ENCODE measurements around the gene HIPK4.
"Not testable (repeated sequence)": the region's sequence is repeated elsewhere in the genome, so short reads cannot be mapped to it uniquely, and the experiment has no call there.

Gene HIPK4

DNA sequence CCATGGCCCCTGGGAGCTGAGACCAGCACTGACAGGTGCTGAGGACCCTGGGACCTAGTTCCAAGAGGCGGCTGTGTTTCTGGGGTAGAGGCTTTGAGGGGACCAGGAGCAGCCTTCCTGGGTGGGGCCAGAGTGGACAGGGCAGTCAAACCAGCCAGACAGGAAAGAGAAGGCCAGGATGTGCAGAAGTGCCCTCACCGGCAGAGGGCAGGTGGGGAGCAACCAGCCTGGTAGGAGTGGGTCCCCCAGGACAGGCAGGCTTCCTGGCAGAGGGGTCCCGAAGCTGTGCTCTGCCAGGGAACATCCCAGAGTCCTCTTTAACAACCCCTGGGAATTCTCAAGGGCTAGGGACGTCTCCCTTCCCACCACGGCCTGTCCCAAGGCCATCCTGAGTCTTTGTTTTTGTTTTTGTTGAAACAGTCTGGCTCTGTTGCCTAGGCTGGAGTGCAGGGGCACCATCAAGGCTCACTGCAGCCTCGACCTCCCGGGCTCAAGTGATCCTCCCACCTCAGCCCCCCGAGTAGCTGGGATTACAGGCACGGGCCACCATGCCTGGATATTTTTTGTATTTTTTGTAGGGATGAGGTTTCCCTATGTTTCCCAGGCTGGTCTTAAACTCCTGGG lies 3.0 kb upstream of the HIPK4 start:
- peak; percentile 45 for DNase-seq

DNA sequence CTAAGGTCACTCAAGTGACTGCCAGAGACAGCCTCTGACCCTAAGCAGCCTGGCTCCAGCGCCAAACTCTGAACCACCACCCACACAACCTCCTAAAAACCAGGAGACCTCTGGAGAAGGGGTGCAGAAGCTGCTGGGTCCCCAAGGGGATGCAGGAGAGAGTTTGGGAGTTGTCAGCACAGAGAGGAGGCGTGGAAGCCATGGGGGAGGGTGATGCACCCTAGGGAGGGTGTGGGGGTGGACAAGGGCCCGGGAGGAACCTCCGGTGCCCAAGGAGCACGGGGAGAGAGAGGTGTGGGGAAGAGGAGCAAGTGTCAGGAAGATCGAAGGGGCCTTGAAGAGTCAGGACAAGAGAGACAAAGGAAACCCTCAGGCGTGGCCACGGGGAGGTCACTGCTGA lies 2.1 kb upstream of the HIPK4 start:
- no peak for DNase-seq

DNA sequence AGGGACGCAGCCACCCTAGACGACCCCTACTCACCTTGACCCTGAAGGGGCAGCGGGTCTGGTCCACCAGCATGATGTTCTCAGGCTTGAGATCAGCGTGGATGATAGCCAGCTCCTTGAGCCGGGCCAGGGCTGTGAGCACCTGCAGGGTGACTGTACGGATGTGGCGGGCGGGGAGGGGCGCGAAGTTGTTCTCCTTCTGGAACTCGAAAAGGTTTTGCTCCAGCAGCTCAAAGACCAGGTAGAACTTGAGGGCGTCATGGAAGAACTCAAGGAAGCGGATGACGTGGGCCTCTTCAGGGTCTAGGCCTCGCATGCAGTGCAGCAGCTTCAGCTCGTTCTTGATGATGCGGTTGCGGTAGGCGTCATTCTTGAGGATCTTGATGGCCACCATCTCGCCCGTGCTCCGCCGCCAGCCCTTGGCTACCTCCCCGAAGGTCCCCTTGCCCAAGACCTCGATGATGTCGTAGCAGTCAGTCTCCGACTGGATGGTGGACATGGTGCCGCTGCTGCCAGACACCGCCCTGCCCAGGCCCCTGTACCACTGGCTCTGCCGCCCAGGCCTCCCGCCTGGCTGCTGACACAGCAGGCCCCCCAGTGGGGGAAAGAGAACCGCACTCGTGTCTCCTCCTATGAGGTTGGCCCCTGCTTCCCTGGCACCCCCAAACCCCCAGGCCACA lies 437 bp downstream of the HIPK4 start:
- no peak for DNase-seq

DNA sequence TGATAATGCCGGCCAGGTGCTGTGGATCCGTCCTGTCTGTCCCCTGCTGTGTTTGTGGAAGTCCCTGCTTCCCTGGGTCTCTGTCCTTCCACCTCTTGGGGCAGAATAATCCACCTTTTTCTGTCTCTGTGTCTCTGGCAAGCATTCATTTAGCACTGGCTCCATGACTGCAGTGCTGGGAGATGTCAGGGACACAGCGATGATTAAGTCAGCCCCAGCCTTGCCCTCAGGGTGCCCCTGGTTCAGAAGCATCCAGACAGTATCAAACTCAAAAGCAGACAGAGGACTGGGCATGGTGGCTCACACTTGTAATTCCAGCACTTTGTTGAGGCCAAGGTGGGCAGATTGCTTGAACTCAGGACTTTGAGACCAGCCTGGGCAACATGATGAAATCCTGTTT lies 1.5 kb downstream of the HIPK4 start:
- DNase-seq = no peak

DNA sequence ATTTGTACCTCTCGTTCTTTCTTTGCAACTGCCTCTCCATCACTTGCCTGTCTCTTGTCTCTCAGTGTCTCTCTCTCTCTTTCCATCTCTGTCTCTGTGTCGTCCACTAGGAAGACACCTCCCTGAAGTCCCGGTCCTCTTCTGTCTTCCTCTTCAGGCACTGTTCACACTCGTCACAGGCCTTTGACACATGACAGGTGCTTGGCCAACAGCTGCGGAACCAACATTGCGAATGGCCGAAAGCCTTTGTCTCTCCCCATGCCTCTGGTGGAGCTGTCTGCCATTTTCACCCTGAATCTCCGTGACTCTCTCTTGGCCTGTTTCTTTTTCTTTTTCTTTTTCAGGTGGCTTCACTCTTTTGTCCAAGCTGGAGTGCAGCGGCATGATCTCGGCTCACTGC lies 2.8 kb downstream of the HIPK4 start:
- DNase-seq = no peak

DNA sequence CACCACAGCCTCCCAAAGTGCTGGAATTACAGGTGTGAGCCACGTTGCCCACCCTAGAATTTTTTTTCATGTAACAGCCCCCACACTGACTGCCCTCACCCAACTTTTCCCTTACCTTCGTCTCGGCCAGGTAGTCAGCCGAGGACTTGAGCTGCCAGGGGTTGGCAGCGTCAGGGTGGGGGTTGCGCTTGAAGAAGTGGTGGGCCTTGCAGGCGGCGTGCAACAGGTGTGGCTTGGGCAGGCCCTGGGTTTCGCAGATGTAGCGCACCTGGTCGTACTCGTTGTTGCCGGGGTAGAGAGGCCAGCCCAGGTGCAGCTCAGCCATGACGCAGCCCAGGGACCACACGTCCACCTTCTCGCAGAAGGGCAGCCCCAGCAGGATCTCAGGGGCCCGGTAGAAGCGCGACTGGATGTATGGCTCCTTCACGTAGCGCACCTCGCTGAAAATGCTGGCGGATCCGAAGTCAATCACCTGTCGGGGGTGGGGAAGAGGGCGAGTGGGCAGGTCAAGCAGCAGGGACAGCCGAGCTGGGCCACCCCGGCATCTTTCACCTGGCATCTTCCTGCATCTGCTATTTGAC lies 6.2 kb downstream of the HIPK4 start:
- no peak for DNase-seq

DNA sequence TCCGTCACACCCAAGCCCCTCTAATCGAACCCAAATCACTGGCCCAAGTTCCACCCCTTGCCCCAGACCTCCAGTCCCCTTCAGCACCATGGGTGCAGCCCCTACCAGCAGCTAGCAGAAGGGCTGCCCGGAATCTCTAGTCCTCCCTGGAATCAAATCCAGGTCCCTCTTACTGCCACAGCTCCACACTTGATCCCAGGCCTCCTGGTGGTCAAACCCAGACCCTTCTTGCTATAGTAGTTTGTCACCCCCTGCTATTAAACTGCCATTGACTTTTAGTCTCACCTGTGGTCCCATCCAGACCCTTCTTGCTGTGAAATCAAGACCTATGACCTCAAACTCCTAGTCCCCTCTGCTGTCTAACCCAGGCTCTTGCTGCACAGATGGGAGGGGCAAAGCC lies 8.7 kb downstream of the HIPK4 start:
- no peak for DNase-seq

DNA sequence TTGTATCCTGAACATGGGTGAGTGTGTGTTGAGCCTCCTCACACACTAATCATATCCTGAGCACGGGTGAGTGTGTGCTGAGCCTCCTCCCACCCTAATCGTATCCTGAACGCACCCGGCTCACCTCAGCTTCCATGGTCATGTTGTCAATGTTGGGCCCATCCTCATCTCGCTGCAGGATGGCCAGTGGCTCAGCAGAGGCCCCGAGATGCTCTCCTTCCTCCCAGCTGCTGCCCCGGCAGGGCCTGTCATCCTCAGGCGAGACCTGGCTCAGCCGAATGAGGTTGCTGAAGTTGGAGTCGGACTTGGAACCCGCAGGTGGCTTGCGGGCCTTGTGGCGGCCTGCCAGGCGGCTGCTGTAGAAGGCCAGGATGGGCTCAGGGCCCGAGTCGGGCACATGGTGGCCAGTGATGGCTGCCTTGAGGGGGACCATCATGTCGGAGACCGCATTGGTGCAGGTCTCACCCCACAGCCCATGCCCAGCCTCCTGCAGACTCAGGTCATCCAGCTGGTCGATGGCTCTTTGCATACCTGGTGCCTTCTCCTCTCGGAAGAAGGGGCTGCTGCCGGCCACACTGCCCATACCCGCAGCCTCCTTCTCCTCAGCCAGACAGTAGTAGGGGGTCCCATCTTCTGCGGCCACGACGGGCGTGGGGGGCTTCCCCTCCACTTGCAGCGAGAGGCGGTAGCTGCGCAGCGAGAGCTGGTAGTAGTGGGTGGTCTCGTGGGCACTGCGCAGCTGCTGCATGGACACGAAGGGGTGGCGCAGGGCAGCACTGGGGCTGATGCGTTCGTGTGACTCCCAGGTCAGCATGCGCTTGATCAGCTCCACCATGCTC lies 9.6 kb downstream of the HIPK4 start:
- DNase-seq = no peak

DNA sequence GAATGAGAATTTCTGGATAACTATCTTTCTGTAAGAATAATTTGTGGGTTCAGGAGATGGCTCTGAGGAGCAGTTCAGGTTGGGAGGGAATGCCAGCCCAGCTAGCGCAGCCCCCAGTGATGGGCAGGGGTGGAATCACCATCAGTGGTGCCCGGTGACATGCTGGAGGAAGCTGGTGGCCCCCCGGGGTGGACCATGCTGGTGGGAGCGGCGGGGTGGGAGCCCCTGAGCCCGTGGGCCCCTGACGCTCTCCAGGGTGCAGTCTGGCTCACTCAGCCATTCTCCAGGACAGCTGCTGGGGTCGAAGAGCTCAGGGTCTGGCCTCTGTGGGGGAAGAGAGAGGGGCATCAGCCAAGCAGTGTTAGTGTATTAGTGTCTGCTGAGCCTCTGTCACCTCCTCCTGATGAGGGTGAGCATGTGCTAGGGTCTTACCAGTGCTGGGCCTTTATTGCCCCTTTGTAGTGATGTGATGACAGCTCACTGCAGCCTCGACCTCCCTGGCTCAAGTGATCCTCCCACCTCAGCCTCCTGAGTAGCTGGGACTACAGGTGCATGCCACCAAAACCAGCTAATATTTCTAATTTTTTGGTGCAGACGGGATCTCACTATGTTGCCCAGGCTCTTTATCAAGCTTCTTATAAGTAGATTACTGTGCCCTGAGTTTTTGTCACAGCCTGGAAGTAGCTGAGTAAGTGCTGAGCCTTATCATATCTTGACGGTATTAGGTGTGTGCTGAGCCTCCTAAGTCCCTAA lies 10.4 kb downstream of the HIPK4 start:
- no peak for DNase-seq

DNA sequence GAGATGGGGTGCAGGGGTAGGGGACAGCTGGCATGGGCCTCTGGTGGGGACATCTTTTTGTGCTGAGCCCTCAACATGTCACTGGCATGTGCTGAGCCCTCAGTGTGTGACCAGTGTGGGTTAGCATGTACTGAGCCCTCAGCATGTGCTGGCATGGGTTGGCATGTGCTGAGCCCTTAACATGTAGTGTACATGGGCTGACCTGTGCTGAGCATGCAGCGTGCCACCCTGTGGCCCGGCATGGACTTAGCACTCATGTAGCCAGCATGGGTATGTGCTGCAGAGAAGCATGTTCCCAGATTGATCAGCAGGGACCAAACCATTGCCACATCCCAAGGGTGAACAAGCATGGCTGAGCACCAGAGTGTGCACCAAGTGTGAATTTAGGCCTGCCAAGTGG lies 11.5 kb downstream of the HIPK4 start:
- DNase-seq = no peak

DNA sequence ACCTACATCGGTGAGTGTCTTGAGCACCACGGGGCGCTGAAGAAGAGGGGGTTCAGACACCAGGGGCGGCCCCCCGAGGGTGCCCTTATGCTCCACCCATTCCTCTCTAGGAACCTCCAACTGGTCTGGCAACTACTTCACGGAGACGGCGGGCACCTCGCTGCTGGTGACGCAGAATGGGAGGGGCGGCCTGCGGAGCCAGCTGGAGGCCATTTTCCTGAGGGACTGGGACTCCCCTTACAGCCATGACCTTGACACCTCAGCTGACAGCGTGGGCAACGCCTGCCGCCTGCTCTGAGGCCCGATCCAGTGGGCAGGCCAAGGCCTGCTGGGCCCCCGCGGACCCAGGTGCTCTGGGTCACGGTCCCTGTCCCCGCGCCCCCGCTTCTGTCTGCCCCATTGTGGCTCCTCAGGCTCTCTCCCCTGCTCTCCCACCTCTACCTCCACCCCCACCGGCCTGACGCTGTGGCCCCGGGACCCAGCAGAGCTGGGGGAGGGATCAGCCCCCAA lies 12.1 kb downstream of the HIPK4 start:
- DNase-seq = no peak

DNA sequence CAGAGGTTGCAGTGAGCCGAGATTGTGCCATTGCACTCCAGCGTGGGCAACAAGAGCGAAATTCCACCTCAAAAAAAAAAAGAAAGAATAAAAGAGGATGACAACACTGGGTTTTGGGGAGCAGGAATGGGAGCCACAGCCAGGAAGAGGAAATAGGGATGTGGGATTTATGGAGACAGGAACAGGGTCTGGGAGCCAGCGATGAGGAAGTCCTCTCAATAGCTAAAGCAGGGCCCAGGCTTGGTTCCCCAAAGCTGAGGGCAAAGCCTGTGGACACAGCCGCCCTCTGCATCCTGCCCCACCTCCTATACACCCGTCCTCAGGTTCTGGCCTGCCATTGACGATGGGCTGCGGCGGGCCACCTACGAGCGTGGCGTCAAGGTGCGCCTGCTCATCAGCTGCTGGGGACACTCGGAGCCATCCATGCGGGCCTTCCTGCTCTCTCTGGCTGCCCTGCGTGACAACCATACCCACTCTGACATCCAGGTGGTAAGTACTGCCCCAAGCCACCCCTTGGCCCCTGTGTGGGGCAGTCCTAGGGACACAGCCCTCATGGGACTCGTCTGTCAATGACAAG lies 13.6 kb downstream of the HIPK4 start:
- DNase-seq = no peak

DNA sequence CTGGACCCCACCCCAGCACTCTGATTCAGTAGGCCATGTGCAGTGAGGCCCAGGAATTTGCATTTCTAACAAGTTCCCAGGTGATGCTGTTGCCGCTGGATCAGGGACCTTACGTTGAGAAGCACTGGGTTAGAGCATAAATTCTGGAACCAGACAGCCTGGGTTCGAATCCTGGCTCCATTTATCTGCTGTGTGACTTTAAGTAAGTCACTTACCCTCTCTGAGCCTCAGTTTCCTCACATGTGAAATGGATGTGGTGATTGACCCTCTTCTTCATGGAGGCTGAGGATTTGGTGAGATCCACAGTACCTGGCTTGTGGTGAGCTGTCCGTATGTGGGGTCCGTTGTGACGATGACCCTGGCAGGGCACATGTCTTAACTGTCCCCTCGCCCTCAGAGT lies 15.9 kb downstream of the HIPK4 start:
- no peak for DNase-seq

DNA sequence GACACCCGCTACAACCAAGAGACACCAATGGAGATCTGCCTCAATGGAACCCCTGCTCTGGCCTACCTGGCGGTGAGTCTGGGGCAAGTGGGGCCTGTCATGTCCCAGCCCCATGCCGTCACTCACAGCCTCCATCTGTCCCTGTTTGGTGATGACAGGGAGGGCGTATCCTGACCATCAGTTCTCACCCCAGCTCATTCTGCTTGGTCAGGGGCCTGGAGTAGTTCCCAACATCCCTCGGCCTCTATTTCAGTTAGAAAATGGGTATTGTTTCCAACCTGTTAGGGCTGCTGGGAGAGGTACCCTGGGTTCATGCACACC lies 18.2 kb downstream of the HIPK4 start:
- DNase-seq = no peak

DNA sequence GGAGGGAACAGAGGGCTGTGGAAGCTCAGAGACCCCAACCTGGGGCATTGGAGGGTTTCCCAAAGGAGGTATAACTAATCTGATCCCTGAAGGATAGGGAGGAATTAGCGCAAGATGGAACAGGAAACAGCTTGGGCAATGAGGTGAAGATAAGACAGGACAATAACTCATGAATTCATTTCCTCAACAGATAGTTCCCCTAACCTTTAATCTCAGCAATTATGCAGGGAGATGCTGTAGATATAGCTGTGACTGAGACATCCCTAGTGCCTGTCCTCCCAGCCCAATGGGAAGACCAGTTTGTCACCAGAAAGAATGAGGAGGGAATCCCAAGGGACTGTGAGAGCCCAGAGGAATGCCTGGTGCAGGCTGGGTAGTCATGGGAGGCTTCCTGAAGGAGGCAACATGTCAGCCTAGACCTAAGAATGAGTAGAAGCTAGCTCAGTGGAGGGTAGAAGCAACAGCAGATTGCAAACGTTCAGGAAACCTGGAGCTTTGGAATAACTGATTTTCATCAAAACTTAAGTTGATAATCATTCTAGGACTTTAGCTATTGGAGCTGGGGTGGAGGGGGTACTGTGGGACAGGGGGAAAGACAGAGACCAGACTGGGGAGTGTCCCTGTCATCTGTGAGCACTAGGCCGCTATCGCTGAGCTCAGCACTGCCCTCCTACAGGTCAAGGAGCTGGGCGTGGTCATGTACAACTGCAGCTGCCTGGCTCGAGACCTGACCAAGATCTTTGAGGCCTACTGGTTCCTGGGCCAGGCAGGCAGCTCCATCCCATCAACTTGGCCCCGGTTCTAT lies 18.8 kb downstream of the HIPK4 start:
- no peak for DNase-seq

DNA sequence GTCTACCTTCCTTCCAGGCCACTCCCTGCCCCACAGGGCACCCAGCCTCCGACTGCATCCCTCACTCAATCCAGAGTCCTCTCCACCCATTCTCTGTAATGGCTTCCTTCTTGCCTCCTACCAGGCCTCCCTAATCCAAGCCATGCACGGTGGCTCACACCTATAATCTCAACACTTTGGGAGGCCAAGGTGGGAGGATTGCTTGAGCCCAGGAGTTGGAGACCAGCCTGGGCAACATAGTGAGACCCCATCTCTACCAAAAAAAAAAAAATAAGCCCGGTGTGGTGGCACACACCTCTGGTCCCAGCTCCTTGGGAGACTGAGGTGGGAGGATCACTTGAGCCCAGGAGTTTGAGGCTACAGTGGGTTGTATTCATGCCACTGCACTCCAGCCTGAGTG lies 19.7 kb downstream of the HIPK4 start:
- not testable (repeated sequence) for DNase-seq

DNA sequence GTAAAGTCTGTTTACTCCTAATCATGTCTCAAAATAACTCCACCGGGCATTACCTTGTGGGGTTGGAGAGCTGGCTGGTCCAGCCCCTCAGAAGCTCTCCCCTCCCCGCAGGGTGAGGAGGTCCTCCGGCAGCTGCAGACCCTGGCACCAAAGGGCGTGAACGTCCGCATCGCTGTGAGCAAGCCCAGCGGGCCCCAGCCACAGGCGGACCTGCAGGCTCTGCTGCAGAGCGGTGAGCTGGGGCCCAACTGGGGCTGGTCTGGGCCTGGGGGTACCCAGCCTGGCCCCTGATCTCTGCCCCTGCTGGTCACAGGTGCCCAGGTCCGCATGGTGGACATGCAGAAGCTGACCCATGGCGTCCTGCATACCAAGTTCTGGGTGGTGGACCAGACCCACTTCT lies 20.2 kb downstream of the HIPK4 start:
- DNase-seq = no peak

DNA sequence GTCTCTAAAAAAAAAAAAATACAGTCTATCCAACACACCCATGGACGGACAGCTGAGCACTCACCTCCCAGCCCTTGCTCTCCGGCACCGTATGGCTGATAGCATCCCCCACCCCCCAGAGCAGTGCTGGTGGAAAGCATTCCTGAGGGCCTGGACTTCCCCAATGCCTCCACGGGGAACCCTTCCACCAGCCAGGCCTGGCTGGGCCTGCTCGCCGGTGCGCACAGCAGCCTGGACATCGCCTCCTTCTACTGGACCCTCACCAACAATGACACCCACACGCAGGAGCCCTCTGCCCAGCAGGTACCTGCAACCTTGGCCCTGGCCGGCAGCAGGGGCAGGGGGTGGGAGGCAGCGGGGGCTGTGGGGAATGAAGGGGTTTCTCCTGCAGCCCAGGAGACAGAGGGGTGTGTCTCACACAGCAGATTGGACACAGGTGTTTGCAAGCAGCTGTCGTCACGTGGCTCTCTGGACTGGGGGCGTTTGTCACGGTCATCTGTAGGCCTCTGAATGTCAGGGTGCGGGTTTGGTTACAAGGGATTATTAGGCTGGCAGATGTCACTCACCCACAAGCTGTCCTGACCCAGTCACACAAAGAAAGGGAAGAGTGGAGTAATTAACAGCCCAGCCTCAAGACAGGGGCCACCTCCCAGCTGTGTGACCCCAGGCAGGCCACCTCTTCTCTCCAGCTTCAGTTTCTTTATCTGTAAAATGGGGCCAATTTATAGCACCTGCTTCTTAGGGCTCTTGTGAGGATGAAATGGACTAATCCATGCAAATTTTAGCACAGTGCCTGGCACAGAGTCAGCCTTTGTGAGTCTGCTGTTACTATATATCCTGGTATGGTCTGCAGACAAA lies 22.2 kb downstream of the HIPK4 start:
- no peak for DNase-seq

DNA sequence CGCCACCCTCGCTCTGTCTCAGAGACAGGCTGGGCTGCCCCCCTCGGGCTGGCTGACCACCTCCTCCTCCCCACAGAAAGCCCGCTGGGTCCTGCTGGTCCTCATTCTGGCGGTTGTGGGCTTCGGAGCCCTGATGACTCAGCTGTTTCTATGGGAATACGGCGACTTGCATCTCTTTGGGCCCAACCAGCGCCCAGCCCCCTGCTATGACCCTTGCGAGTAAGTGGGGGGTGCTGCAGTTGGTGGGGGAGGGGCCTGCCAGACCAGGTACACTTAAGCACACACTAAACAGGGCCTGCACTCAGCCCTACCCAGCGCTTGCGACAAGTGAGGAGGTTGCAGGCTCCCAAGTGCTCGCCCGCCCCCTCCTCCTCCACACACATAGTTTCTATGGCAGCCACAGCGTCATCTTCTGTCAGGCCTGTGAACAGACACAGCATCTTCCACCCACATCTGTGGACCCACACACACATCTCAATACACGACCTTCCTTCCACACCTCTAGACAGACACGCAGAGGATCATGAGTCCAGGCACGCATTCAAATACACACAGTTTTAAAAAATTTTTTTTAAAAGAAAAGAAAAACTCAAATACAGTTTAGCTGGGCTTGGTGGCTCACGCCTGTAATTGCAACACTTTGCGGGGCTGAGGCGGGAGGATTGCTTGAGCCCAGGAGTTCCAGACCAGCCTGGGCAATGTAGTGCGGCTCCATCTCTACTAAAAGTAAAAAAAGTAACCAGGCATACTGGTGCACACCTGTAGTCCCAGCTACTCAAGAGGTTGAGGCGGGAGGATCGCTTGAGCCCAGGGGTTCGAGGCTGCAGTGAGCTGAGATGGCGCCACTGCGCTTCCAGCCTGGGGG lies 23.1 kb downstream of the HIPK4 start:
- no peak for DNase-seq
